GM23338 (cell line): ENCODE measurements around the gene ANKRD65. TPM values are rescaled to one million over a fixed set of nuclear protein-coding genes. Genes with fewer than 3 reads are reported as not detected.

ENCODE experiments used
- ATAC-seq: fragments of 200-7000 bp; cut with Tn5 transposase; 3 replicates; pipeline ENCODE4 v1.9.1; 2020
- DNase-seq: peaks from one replicate; pipeline ENCODE4 v3.0.0-alpha.2; 2015; ENCODE audit warnings: low spot score
- H2AFZ ChIP-seq: fragments of 200-600 bp; sonication (generic); 2 replicates; pipeline ENCODE4 v1.8.0; 2016; ENCODE audit warnings: antibody characterized with exemption, mild to moderate bottlenecking, moderate library complexity
- H3F3A ChIP-seq: fragments of 200-600 bp; sonication (generic); replicated peaks from 2 replicates; pipeline ENCODE4 v1.8.0; 2017; ENCODE audit warnings: antibody characterized with exemption, mixed run types, low read depth
- H3K27ac ChIP-seq: fragments of 200-600 bp; sonication (generic); 2 replicates; pipeline ENCODE4 v1.6.1; 2016; ENCODE audit warnings: low read depth
- H3K27me3 ChIP-seq: fragments of 200-600 bp; sonication (generic); 2 replicates; pipeline ENCODE4 v1.8.0; 2016; ENCODE audit warnings: mild to moderate bottlenecking, mixed run types, moderate library complexity; ENCODE audit not compliant: insufficient read depth
- H3K36me3 ChIP-seq: fragments of 200-600 bp; sonication (generic); 2 replicates; pipeline ENCODE4 v1.8.0; 2016; ENCODE audit warnings: mild to moderate bottlenecking; ENCODE audit not compliant: insufficient read depth
- H3K4me1 ChIP-seq: fragments of 200-600 bp; sonication (generic); 2 replicates; pipeline ENCODE4 v1.8.0; 2016; ENCODE audit warnings: mild to moderate bottlenecking, moderate library complexity; ENCODE audit not compliant: insufficient read depth
- H3K4me2 ChIP-seq: fragments of 200-600 bp; sonication (generic); 2 replicates; pipeline ENCODE4 v1.7.1; 2017; ENCODE audit warnings: mixed run types
- H3K4me3 ChIP-seq: fragments of 200-600 bp; sonication (generic); 2 replicates; pipeline ENCODE4 v1.6.1; 2016; ENCODE audit warnings: mixed run types
- H3K79me2 ChIP-seq: fragments of 200-600 bp; sonication (generic); replicated peaks from 2 replicates; pipeline ENCODE4 v1.8.0; 2017; ENCODE audit warnings: mild to moderate bottlenecking; ENCODE audit not compliant: insufficient read depth
- H3K9me2 ChIP-seq: fragments of 200-600 bp; sonication (generic); 2 replicates; pipeline ENCODE4 v1.8.0; 2017; ENCODE audit not compliant: insufficient read depth
- H4K20me1 ChIP-seq: fragments of 200-600 bp; sonication (generic); replicated peaks from 2 replicates; pipeline ENCODE4 v1.8.0; 2017; ENCODE audit warnings: mild to moderate bottlenecking; ENCODE audit not compliant: insufficient read depth
- H3K27ac Mint-ChIP-seq: 2 replicates; pipeline ENCODE4 v1.8.0; 2020; ENCODE audit warnings: inconsistent platforms, mild to moderate bottlenecking, moderate library complexity, mixed read lengths
- H3K27me3 Mint-ChIP-seq: 3 replicates; pipeline ENCODE4 v1.8.0; 2022; ENCODE audit warnings: low read depth, mild to moderate bottlenecking, moderate library complexity, mixed read lengths, inconsistent platforms; ENCODE audit not compliant: insufficient read depth, poor library complexity
- H3K36me3 Mint-ChIP-seq: 3 replicates; pipeline ENCODE4 v1.8.0; 2021; ENCODE audit warnings: low read depth, mild to moderate bottlenecking, inconsistent platforms, moderate library complexity, mixed read lengths
- H3K4me1 Mint-ChIP-seq: 3 replicates; pipeline ENCODE4 v1.8.0; 2020; ENCODE audit warnings: mild to moderate bottlenecking, inconsistent platforms, mixed read lengths
- H3K4me3 Mint-ChIP-seq: 3 replicates; pipeline ENCODE4 v1.8.0; 2021; ENCODE audit warnings: moderate library complexity, mild to moderate bottlenecking, inconsistent platforms, mixed read lengths
- H3K9me3 Mint-ChIP-seq: 3 replicates; pipeline ENCODE4 v1.8.0; 2020; ENCODE audit warnings: moderate library complexity, mild to moderate bottlenecking, inconsistent platforms, mixed read lengths
- ETS1 ChIP-seq: IDR thresholded peaks from 2 replicates; pipeline ENCODE4 v1.6.1; 2016; ENCODE audit warnings: antibody characterized with exemption
- EZH2phosphoT487 ChIP-seq: fragments of 200-600 bp; sonication (generic); IDR thresholded peaks from one replicate; pipeline ENCODE4 v1.8.1; 2018; ENCODE audit warnings: antibody characterized with exemption; ENCODE audit not compliant: unreplicated experiment
- JUNB ChIP-seq: IDR thresholded peaks from one replicate; pipeline ENCODE4 v1.6.1; 2016; ENCODE audit warnings: antibody characterized with exemption; ENCODE audit not compliant: unreplicated experiment
- POLR2AphosphoS5 ChIP-seq: IDR thresholded peaks from 2 replicates; pipeline ENCODE4 v1.6.1; 2016; ENCODE audit warnings: antibody characterized with exemption, low read depth
- STAT1 ChIP-seq: IDR thresholded peaks from one replicate; pipeline ENCODE4 v1.6.1; 2016; ENCODE audit warnings: antibody characterized with exemption; ENCODE audit not compliant: unreplicated experiment
- ZNF114 ChIP-seq: fragments of 250-450 bp; sonication (Bioruptor Pico); IDR thresholded peaks from 2 replicates; pipeline ENCODE4 v1.5.0; 2020; ENCODE audit warnings: mild to moderate bottlenecking, moderate library complexity
- polyA plus RNA-seq: library from polyadenylated mRNA; unstranded; fragments of >200 nt; fragmentation: Nextera tagmentation; extraction: Ambion mirVana; gene quantifications from 2 replicates; pipeline ENCODE4 v1.2.1, GENCODE V29; 2016
- total RNA-seq: library from RNA; depleted of rRNA; stranded (reverse); fragments of >200 nt; shearing (Covaris generic); gene quantifications from 2 replicates; pipeline ENCODE4 v1.2.3, GENCODE V29; 2014
- TF ChIP-seq, protein P1 (sequence below), 2 experiments: fragments of 200-600 bp in 1 of 2; sonication (generic) in 1 of 2; conservative IDR thresholded peaks; 2 replicates each; pipeline versions ENCODE4 v1.5.1 to v1.6.1; 2016 to 2017; ENCODE audit warnings: antibody characterized with exemption in 2 of 2, low read depth in 2 of 2, mild to moderate bottlenecking in 2 of 2, moderate library complexity in 1 of 2
- TF ChIP-seq, protein P2 (sequence below): fragments of 250-450 bp; sonication (Bioruptor Pico); IDR thresholded peaks from 2 replicates; pipeline ENCODE4 v1.5.0; 2020; ENCODE audit warnings: mild to moderate bottlenecking, moderate library complexity

Gene ANKRD65
- total and polyA plus RNA-seq, 2 experiments from 2014 or later: 1.6 to 1.7 TPM

DNA sequence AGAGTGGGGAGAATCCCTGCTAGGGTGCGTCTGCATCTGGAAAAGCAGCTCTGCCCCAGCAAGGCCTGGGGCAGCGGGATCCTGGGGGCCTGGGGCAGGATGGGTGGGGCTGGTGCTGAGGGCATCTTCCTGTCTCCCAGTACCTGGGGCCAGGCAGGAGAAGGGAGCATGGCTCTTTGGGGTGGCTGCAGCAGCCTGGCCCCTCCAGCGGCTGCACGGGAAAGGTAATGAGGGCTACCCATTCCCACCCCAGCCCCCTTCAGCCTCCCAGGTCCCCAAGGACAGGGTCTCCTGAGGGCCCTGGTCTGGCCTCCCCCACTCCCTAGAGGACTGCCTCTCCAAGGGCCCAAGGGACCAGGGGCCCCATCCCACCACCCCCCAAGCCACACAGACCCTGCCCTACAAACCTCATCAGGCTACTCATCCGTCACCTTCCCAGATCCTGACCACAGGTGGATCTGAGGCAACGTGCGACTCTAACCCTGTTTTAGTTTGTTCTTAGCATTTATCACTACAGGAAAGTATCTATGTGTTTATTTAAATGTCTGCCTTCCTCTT is 910 bp upstream of the ANKRD65 start:
- Histone ChIP-seq H3K79me2 (no peaks in the 10 kb centered on the region), H3K36me3 (no peaks in the 10 kb centered on the region), H3K4me2 (peak overlapping the region; percentile 37; the same call in 1 of the 2 replicates), H2AFZ (no peak overlapping the region), H3K4me1 (peaks cover 35% of the 10 kb centered on the region), H3F3A (0 out of 2 replicates have a peak, but pooled peaks cover 16% of the 10 kb centered on the region), H3K27ac (peak overlapping the region; percentile 85), H4K20me1 (no peaks in the 10 kb centered on the region), H3K27me3 (0 out of 2 replicates have a peak, but pooled peaks cover 2% of the 10 kb centered on the region), H3K9me2 (no peaks in the 10 kb centered on the region), H3K4me3 (no peak overlapping the region)
- Mint-ChIP-seq H3K27me3 (peaks cover 13% of the 10 kb centered on the region), H3K36me3 (no peaks in the 10 kb centered on the region; the same call in 2 of the 3 replicates), H3K4me1 (peaks cover 33% of the 10 kb centered on the region), H3K9me3 (no peaks in the 10 kb centered on the region), H3K27ac (peak overlapping the region; percentile 40; the same call in 1 of the 2 replicates), H3K4me3 (no peak overlapping the region)
- TF ChIP-seq, protein P1, sequence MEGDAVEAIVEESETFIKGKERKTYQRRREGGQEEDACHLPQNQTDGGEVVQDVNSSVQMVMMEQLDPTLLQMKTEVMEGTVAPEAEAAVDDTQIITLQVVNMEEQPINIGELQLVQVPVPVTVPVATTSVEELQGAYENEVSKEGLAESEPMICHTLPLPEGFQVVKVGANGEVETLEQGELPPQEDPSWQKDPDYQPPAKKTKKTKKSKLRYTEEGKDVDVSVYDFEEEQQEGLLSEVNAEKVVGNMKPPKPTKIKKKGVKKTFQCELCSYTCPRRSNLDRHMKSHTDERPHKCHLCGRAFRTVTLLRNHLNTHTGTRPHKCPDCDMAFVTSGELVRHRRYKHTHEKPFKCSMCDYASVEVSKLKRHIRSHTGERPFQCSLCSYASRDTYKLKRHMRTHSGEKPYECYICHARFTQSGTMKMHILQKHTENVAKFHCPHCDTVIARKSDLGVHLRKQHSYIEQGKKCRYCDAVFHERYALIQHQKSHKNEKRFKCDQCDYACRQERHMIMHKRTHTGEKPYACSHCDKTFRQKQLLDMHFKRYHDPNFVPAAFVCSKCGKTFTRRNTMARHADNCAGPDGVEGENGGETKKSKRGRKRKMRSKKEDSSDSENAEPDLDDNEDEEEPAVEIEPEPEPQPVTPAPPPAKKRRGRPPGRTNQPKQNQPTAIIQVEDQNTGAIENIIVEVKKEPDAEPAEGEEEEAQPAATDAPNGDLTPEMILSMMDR (conservative IDR thresholded peaks at IDR 0.05; ENCODE audit: low read depth in 2 of 2): no peak
- TF ChIP-seq POLR2AphosphoS5 (no peak), ETS1 (no peak), STAT1 (no peak), JUNB (no peak)
- ATAC-seq: no peak
- DNase-seq: no peak

GRCh38 chr1:1420654-1421141 is 378 bp downstream of the ANKRD65 start:
- no peaks in the 10 kb centered on the region for H4K20me1 ChIP-seq
- H3K36me3 ChIP-seq: no peaks in the 10 kb centered on the region
- no peaks in the 10 kb centered on the region for H3K9me2 ChIP-seq
- Mint-ChIP-seq H3K27me3 (peaks cover 13% of the 10 kb centered on the region), H3K4me3 (peak overlapping the region; percentile 24; the same call in 1 of the 3 replicates), H3K4me1 (peaks cover 29% of the 10 kb centered on the region), H3K9me3 (no peaks in the 10 kb centered on the region), H3K36me3 (no peaks in the 10 kb centered on the region; the same call in 2 of the 3 replicates), H3K27ac (no peak overlapping the region)
- H3K27ac ChIP-seq: no peak overlapping the region
- H2AFZ ChIP-seq: 0 out of 2 replicates have a peak overlapping the region, but pooled peaks have one; percentile 59
- no peak overlapping the region for H3K4me3 ChIP-seq
- no peaks in the 10 kb centered on the region for H3K79me2 ChIP-seq
- H3K4me2 ChIP-seq: 0 out of 2 replicates have a peak overlapping the region, but pooled peaks have one; percentile 55
- H3K27me3 ChIP-seq: 0 out of 2 replicates have a peak, but pooled peaks cover 2% of the 10 kb centered on the region
- 0 out of 2 replicates have a peak, but pooled peaks cover 16% of the 10 kb centered on the region for H3F3A ChIP-seq
- H3K4me1 ChIP-seq: peaks cover 25% of the 10 kb centered on the region
- ATAC-seq (no peak), DNase-seq (no peak)
- TF ChIP-seq, protein P1 (conservative IDR thresholded peaks at IDR 0.05; ENCODE audit: low read depth in 2 of 2): no peak
- no peak for TF ChIP-seq STAT1
- TF ChIP-seq JUNB: no peak
- TF ChIP-seq, protein P2, sequence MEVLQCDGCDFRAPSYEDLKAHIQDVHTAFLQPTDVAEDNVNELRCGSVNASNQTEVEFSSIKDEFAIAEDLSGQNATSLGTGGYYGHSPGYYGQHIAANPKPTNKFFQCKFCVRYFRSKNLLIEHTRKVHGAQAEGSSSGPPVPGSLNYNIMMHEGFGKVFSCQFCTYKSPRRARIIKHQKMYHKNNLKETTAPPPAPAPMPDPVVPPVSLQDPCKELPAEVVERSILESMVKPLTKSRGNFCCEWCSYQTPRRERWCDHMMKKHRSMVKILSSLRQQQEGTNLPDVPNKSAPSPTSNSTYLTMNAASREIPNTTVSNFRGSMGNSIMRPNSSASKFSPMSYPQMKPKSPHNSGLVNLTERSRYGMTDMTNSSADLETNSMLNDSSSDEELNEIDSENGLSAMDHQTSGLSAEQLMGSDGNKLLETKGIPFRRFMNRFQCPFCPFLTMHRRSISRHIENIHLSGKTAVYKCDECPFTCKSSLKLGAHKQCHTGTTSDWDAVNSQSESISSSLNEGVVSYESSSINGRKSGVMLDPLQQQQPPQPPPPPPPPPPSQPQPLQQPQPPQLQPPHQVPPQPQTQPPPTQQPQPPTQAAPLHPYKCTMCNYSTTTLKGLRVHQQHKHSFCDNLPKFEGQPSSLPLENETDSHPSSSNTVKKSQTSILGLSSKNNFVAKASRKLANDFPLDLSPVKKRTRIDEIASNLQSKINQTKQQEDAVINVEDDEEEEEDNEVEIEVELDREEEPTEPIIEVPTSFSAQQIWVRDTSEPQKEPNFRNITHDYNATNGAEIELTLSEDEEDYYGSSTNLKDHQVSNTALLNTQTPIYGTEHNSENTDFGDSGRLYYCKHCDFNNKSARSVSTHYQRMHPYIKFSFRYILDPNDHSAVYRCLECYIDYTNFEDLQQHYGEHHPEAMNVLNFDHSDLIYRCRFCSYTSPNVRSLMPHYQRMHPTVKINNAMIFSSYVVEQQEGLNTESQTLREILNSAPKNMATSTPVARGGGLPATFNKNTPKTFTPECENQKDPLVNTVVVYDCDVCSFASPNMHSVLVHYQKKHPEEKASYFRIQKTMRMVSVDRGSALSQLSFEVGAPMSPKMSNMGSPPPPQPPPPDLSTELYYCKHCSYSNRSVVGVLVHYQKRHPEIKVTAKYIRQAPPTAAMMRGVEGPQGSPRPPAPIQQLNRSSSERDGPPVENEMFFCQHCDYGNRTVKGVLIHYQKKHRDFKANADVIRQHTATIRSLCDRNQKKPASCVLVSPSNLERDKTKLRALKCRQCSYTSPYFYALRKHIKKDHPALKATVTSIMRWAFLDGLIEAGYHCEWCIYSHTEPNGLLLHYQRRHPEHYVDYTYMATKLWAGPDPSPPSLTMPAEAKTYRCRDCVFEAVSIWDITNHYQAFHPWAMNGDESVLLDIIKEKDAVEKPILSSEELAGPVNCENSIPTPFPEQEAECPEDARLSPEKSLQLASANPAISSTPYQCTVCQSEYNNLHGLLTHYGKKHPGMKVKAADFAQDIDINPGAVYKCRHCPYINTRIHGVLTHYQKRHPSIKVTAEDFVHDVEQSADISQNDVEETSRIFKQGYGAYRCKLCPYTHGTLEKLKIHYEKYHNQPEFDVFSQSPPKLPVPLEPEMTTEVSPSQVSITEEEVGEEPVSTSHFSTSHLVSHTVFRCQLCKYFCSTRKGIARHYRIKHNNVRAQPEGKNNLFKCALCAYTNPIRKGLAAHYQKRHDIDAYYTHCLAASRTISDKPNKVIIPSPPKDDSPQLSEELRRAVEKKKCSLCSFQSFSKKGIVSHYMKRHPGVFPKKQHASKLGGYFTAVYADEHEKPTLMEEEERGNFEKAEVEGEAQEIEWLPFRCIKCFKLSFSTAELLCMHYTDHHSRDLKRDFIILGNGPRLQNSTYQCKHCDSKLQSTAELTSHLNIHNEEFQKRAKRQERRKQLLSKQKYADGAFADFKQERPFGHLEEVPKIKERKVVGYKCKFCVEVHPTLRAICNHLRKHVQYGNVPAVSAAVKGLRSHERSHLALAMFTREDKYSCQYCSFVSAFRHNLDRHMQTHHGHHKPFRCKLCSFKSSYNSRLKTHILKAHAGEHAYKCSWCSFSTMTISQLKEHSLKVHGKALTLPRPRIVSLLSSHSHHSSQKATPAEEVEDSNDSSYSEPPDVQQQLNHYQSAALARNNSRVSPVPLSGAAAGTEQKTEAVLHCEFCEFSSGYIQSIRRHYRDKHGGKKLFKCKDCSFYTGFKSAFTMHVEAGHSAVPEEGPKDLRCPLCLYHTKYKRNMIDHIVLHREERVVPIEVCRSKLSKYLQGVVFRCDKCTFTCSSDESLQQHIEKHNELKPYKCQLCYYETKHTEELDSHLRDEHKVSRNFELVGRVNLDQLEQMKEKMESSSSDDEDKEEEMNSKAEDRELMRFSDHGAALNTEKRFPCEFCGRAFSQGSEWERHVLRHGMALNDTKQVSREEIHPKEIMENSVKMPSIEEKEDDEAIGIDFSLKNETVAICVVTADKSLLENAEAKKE (CRISPR knock-in tag): no peak
- TF ChIP-seq ZNF114 (CRISPR knock-in tag): no peak
- no peak for TF ChIP-seq EZH2phosphoT487
- no peak for TF ChIP-seq POLR2AphosphoS5
